Stomach (tissue), 9 donors: ENCODE measurements around the gene BDNF. TPM values are rescaled to one million over a fixed set of nuclear protein-coding genes. Genes with fewer than 3 reads are reported as not detected.

ENCODE experiments used
- DNase-seq, 2 donors: peaks; one replicate each; pipeline versions ENCODE4 v3.0.0 to v3.0.0-alpha.2; 2013 to 2019
- H3K27ac ChIP-seq, 5 donors: fragments of 200-600 bp in 4 of 5; sonication (generic) in 4 of 5; one replicate each; pipeline ENCODE4 v1.5.1; 2013 to 2019; ENCODE audit warnings: mild to moderate bottlenecking in 1 of 5, moderate library complexity in 1 of 5
- H3K27me3 ChIP-seq, 3 donors: fragments of 200-600 bp; sonication (generic); one replicate each; pipeline ENCODE4 v1.5.1; 2017 to 2019; ENCODE audit warnings: mixed run types in 1 of 3
- H3K36me3 ChIP-seq, 4 donors: fragments of 200-600 bp; sonication (generic); 1 replicate in 3 of 4; 2 replicates in 1 of 4; pipeline ENCODE4 v1.5.1; 2016 to 2019
- H3K4me1 ChIP-seq, 4 donors: fragments of 200-600 bp; sonication (generic); one replicate each; pipeline ENCODE4 v1.5.1; 2016 to 2019
- H3K4me3 ChIP-seq, 4 donors: fragments of 200-600 bp; sonication (generic) in 3 of 4; one replicate each; pipeline ENCODE4 v1.5.1; 2016 to 2019; ENCODE audit warnings: mild to moderate bottlenecking in 1 of 4
- H3K9me3 ChIP-seq, 4 donors: fragments of 200-600 bp; sonication (generic); one replicate each; pipeline ENCODE4 v1.5.1; 2016 to 2019
- CTCF ChIP-seq, 7 experiments: fragments of 450-650 bp in 4 of 7; fragments of 200-600 bp in 3 of 7; sonication (generic) in 3 of 7; IDR thresholded peaks; one replicate each; pipeline ENCODE4 v1.5.1; 2016 to 2019; ENCODE audit warnings: antibody characterized with exemption in 7 of 7, control low read depth in 2 of 7, mild to moderate bottlenecking in 1 of 7
- EP300 ChIP-seq: sonication (generic); formaldehyde crosslinking; IDR thresholded peaks from one replicate; pipeline ENCODE4 v1.6.1; 2017; ENCODE audit warnings: antibody characterized with exemption
- POLR2A ChIP-seq, 4 donors: fragments of 450-650 bp; IDR thresholded peaks; one replicate each; pipeline ENCODE4 v1.6.1; 2016; ENCODE audit warnings: antibody characterized with exemption in 4 of 4, control low read depth in 2 of 4, mild to moderate bottlenecking in 1 of 4, moderate library complexity in 1 of 4
- POLR2AphosphoS5 ChIP-seq, 3 donors: sonication (generic); formaldehyde crosslinking; IDR thresholded peaks; one replicate each; pipeline ENCODE4 v1.6.1; 2016; ENCODE audit warnings: antibody characterized with exemption in 3 of 3
- WGBS, 5 donors: extraction: QIAGEN DNeasy Blood & Tissue Kit in 3 of 5; methylation state at CpG; one replicate each; pipeline versions ENCODE4 v1.1.5 to v1.1.7; 2013 to 2018; 5-methylcytosine and 5-hydroxymethylcytosine counted together
- intact Hi-C: fragments of 100-400 bp; cut with DNase I; formaldehyde crosslinking; loops from one replicate; pipeline ENCODE4 v1.15.1; 2023; ENCODE audit warnings: low total_unique reads
- polyA plus RNA-seq, 3 donors: library from polyadenylated mRNA; stranded (reverse); fragments of 200-250 nt; gene quantifications; one replicate each; pipeline ENCODE4 v1.2.3, GENCODE V29; 2013
- total RNA-seq, 5 donors: library from RNA; depleted of rRNA; stranded (reverse); fragments of >200 nt; gene quantifications; one replicate each; pipeline versions ENCODE4 v1.1.0 to v1.2.3, GENCODE V29; 2014 to 2016
- donor health status: healthy with polysubstance abuse.
- donor health status: Bipolar disorder and iron deficiency.
- donor health status: healthy.

The BDNF gene
- total and polyA plus RNA-seq, 8 donors: under 0.01 to 1.7 (median 0.81) TPM; not detected in 1

DNA sequence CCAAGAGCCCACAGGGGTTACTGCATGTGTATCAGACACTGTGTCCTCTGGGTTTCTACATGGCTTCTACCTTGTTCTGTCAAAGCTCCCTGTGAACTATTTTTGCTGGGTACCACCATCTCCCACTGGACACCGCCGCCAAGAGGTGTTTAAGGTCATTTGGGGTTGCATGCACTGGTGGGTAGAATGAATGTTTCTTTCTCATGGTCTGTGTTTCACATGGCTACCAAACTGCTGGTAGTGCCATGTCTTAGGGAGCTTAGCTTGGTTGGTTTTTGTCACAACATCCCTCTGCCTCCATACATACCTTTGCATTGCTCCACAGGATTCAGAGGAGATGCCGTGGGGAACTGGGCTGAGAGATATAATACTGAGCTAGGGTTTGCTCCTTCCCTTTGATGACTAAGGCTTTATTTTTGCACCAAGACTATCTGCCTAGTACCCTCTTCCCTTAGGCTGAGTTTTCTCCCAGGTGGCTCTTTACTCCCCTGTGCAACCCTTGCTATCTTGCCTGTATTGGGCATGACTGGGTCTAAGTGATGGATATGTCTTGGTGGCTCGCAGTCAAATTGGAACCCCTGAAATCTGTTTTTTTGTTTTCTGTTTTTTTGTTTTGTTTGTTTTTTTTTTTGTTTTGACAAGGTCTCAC lies 73.2 kb downstream of the BDNF start:
- TF ChIP-seq POLR2A (IDR thresholded peaks at IDR 0.05): no peak
- TF ChIP-seq CTCF (IDR thresholded peaks at IDR 0.05): no peak
- no peak for TF ChIP-seq POLR2AphosphoS5 (IDR thresholded peaks at IDR 0.05)
- no peak for TF ChIP-seq EP300
- intact Hi-C loops: no loop called here
- no peaks in the 10 kb centered on the region for H3K9me3 ChIP-seq
- no peak for DNase-seq
- H3K27ac ChIP-seq: no peak overlapping the region
- H3K27me3 ChIP-seq: no peaks in the 10 kb centered on the region
- WGBS, 5 donors: 93 to 100% (median 96%) methylated on average over 4 of the region's 4 CpGs
- no peaks in the 10 kb centered on the region for H3K36me3 ChIP-seq
- no peaks in the 10 kb centered on the region for H3K4me1 ChIP-seq
- no peak overlapping the region for H3K4me3 ChIP-seq

- H3K36me3 ChIP-seq: no peaks in the 10 kb centered on the region
- intact Hi-C loops: no loop called here
- TF ChIP-seq EP300 (no peak), POLR2A (IDR thresholded peaks at IDR 0.05) (no peak), POLR2AphosphoS5 (IDR thresholded peaks at IDR 0.05) (no peak), CTCF (IDR thresholded peaks at IDR 0.05) (no peak)
- no peak for DNase-seq
- no peak overlapping the region for H3K27ac ChIP-seq
- H3K4me1 ChIP-seq: no peaks in the 10 kb centered on the region
- no peak overlapping the region for H3K4me3 ChIP-seq
- H3K9me3 ChIP-seq: no peaks in the 10 kb centered on the region
- no peaks in the 10 kb centered on the region for H3K27me3 ChIP-seq
- WGBS, 5 donors: 73 to 86% (median 79%) methylated on average over 4 of the region's 4 CpGs
These were observed 73.9 kb downstream of the BDNF start for GRCh38 chr11:27626269-27626937.

- H3K4me3 ChIP-seq: no peak overlapping the region
- no peaks in the 10 kb centered on the region for H3K27me3 ChIP-seq
- no peaks in the 10 kb centered on the region for H3K4me1 ChIP-seq
- DNase-seq: no peak
- H3K27ac ChIP-seq: no peak overlapping the region
- no peak for TF ChIP-seq CTCF (IDR thresholded peaks at IDR 0.05)
- TF ChIP-seq POLR2A (IDR thresholded peaks at IDR 0.05): no peak
- no peak for TF ChIP-seq POLR2AphosphoS5 (IDR thresholded peaks at IDR 0.05)
- TF ChIP-seq EP300: no peak
- intact Hi-C loops: no loop called here
- no peaks in the 10 kb centered on the region for H3K36me3 ChIP-seq
- 39 to 100% (median 94%) methylated on average over 1 of the region's 1 CpG for WGBS, 5 donors
- H3K9me3 ChIP-seq: no peaks in the 10 kb centered on the region
These were observed 74.8 kb downstream of the BDNF start for GRCh38 chr11:27625347-27625912.

DNA sequence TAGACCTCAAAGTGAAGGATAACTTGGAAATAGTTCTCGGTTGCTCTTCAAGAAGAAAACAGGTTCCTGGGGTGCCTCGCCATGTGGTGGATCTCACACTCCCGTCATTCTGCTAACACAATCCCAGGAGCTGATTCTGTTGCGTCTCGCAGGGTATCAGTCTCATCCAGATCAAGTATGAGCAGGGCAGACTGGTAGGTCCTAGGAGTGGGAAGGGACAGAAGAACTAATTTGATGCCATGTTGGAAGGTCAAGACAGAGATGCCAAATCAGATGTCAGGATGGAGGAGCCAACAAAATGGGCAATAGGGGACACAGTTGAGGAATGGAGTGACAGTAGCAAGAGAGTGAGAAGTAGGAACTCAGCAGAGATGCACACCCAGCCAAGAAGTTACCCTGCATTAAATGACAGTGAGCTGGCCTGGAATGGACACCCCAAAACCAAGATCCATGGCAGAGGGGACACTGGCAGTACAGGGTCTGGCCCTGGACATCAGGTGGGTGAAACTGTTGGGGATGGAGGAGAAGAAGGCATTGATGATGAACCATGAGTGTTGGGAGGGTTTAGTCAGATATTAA lies 76.2 kb downstream of the BDNF start:
- Histone ChIP-seq H3K4me1 (no peaks in the 10 kb centered on the region), H3K4me3 (no peak overlapping the region), H3K27me3 (no peaks in the 10 kb centered on the region), H3K27ac (no peak overlapping the region), H3K9me3 (no peaks in the 10 kb centered on the region), H3K36me3 (no peaks in the 10 kb centered on the region)
- TF ChIP-seq POLR2A (IDR thresholded peaks at IDR 0.05) (no peak), EP300 (no peak), CTCF (IDR thresholded peaks at IDR 0.05) (no peak), POLR2AphosphoS5 (IDR thresholded peaks at IDR 0.05) (no peak)
- WGBS, 5 donors: 71 to 83% (median 74%) methylated on average over 5 of the region's 5 CpGs
- no peak for DNase-seq
- intact Hi-C loops: no loop called here
